ENCODE data around the gene PSORS1C2.

- no peak for TF ChIP-seq CTCF (IDR thresholded peaks at IDR 0.05; ENCODE audit: borderline replicate concordance, extremely low read depth, low read length, poor library complexity, severe bottlenecking)
- no peak for TF ChIP-seq EZH2 (IDR thresholded peaks at IDR 0.05; ENCODE audit: borderline replicate concordance, low read depth, low read length, severe bottlenecking)
Observed at GRCh38 chr6:31130751-31131150, 8.1 kb downstream of the PSORS1C2 start.
